Stimulated activated CD4-positive, alpha-beta T cell treated with anti-CD3 and anti-CD28 coated beads, Interleukin-1b, Interleukin-23, amount 100 ng/mL, for 48 hours (primary cell): ENCODE results near the gene ZBTB7C.
"Not testable (repeated sequence)": the region's sequence is repeated elsewhere in the genome, so short reads cannot be mapped to it uniquely, and the experiment has no call there.

Source experiments
- DNase-seq: peaks from one replicate; pipeline ENCODE4 v3.0.0-alpha.2; 2020

Gene ZBTB7C

GRCh38 chr18:48408727-48409590, at the start of gene ZBTB7C:
ZBTB7C (minus strand) TSS chr18:48409383.
- DNase-seq = no peak

- DNase-seq = no peak
Measured at GRCh38 chr18:48456838-48457237, 47.7 kb upstream of the ZBTB7C start.

- peak; percentile 28 for DNase-seq
Measured at GRCh38 chr18:48455555-48456478, 46.6 kb upstream of the ZBTB7C start.

- no peak for DNase-seq
Measured at GRCh38 chr18:48454261-48454757, 45.1 kb upstream of the ZBTB7C start.

GRCh38 chr18:48453330-48454066, 44.3 kb upstream of the ZBTB7C start:
- DNase-seq = no peak

GRCh38 chr18:48452861-48453323, 43.7 kb upstream of the ZBTB7C start:
- no peak for DNase-seq

- no peak for DNase-seq
Measured at GRCh38 chr18:48450685-48451084, 41.5 kb upstream of the ZBTB7C start.

GRCh38 chr18:48446582-48447225, 37.5 kb upstream of the ZBTB7C start:
- peak; percentile 70 for DNase-seq

- DNase-seq = peak; percentile 69
Measured at GRCh38 chr18:48445540-48445939, 36.4 kb upstream of the ZBTB7C start.

GRCh38 chr18:48442761-48443160, 33.6 kb upstream of the ZBTB7C start:
- DNase-seq = no peak

- DNase-seq = no peak
Measured at GRCh38 chr18:48441405-48441881, 32.3 kb upstream of the ZBTB7C start.

GRCh38 chr18:48440924-48441323, 31.7 kb upstream of the ZBTB7C start:
- DNase-seq = no peak

GRCh38 chr18:48436907-48437306, 27.7 kb upstream of the ZBTB7C start:
- DNase-seq = no peak

- DNase-seq = not testable (repeated sequence)
Measured at GRCh38 chr18:48434382-48434781, 25.2 kb upstream of the ZBTB7C start.

GRCh38 chr18:48433541-48433940, 24.4 kb upstream of the ZBTB7C start:
- no peak for DNase-seq

- DNase-seq = no peak
Measured at GRCh38 chr18:48430150-48430549, 21.0 kb upstream of the ZBTB7C start.

- no peak for DNase-seq
Measured at GRCh38 chr18:48428475-48429177, 19.4 kb upstream of the ZBTB7C start.

GRCh38 chr18:48422947-48423378, 13.8 kb upstream of the ZBTB7C start:
- DNase-seq = no peak

GRCh38 chr18:48419277-48420022, 10.3 kb upstream of the ZBTB7C start:
- DNase-seq = no peak

GRCh38 chr18:48418539-48419276, 9.5 kb upstream of the ZBTB7C start:
- no peak for DNase-seq
